ENCODE measurements around the gene CEACAM5. TPM values are rescaled to one million over a fixed set of nuclear protein-coding genes. Genes with fewer than 3 reads are reported as not detected.

The CEACAM5 gene
- total and polyA plus RNA-seq, 2 of the 4 experiments (the other 2 are of a cell fraction), result not detected

DNA sequence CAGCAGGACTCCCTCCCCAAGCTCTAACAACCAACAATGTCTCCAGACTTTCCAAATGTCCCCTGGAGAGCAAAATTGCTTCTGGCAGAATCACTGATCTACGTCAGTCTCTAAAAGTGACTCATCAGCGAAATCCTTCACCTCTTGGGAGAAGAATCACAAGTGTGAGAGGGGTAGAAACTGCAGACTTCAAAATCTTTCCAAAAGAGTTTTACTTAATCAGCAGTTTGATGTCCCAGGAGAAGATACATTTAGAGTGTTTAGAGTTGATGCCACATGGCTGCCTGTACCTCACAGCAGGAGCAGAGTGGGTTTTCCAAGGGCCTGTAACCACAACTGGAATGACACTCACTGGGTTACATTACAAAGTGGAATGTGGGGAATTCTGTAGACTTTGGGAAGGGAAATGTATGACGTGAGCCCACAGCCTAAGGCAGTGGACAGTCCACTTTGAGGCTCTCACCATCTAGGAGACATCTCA, 6.2 kb upstream of the CEACAM5 start:
- ChIA-PET CTCF (no interaction called here), POLR2A (ENCODE audit: unreplicated experiment) (no interaction called here)
- in situ Hi-C loops (cut with MboI; ENCODE audit: low sequenced_read_pairs), result no loop called here
- no peaks in the 10 kb centered on the region for H3K9me3 ChIP-seq (ENCODE audit: control insufficient read depth, insufficient read depth, low read length)
- no peaks in the 10 kb centered on the region for H3K79me1 ChIP-seq (ENCODE audit: low read depth in 1 of 2, low read length in 2 of 2)
- no peaks in the 10 kb centered on the region for H3K36me3 ChIP-seq (ENCODE audit: control insufficient read depth, insufficient read depth, low read length)
- H4K91ac ChIP-seq (ENCODE audit: insufficient read depth, low read depth, low read length), result no peak overlapping the region
- H4K8ac ChIP-seq (ENCODE audit: low read depth in 2 of 2, low read length in 2 of 2), result no peak overlapping the region
- H2BK20ac ChIP-seq (ENCODE audit: low read depth, low read length), result no peak overlapping the region
- H3K18ac ChIP-seq (ENCODE audit: low read depth, low read length), result no peak overlapping the region
- no peak overlapping the region for H2BK120ac ChIP-seq (ENCODE audit: low read depth, low read length)
- no peak overlapping the region for H2BK15ac ChIP-seq (ENCODE audit: low read depth, low read length)
- no peak overlapping the region for H3K23ac ChIP-seq (ENCODE audit: low read depth, low read length)
- H4K5ac ChIP-seq (ENCODE audit: low read depth, low read length), result no peak overlapping the region
- intact Hi-C loops (cut with micrococcal nuclease), result no loop called here
- H3K4me1 ChIP-seq (ENCODE audit: control insufficient read depth, insufficient read depth, low read length), result no peaks in the 10 kb centered on the region
- H2AK9ac ChIP-seq (replicated peaks; ENCODE audit: low read depth, low read length, poor library complexity), result no peak overlapping the region
- no TSS peak for BruUV-seq (replicated peaks)
- no peak overlapping the region for H2AFZ ChIP-seq (replicated peaks; ENCODE audit: low read length, poor library complexity)
- H4K20me1 ChIP-seq (ENCODE audit: insufficient read depth, low read length), result no peaks in the 10 kb centered on the region
- H3K14ac ChIP-seq (replicated peaks; ENCODE audit: low read depth, low read length), result no peak overlapping the region
- H3K27me3 ChIP-seq (ENCODE audit: control insufficient read depth, insufficient read depth, low read length), result no peaks in the 10 kb centered on the region
- ATAC-seq (ENCODE audit: low read depth) (no peak), DNase-seq (peak; percentile 33)
- dilution Hi-C loops (cut with HindIII; ENCODE audit: low sequenced_read_pairs, unreplicated experiment), result no loop called here
- no peak overlapping the region for H2BK5ac ChIP-seq (ENCODE audit: low read depth, low read length, poor library complexity, severe bottlenecking)
- TF ChIP-seq MAFK (IDR thresholded peaks at IDR 0.05; ENCODE audit: low read depth, low read length), result peak; percentile 83
- TF ChIP-seq, protein P1, sequence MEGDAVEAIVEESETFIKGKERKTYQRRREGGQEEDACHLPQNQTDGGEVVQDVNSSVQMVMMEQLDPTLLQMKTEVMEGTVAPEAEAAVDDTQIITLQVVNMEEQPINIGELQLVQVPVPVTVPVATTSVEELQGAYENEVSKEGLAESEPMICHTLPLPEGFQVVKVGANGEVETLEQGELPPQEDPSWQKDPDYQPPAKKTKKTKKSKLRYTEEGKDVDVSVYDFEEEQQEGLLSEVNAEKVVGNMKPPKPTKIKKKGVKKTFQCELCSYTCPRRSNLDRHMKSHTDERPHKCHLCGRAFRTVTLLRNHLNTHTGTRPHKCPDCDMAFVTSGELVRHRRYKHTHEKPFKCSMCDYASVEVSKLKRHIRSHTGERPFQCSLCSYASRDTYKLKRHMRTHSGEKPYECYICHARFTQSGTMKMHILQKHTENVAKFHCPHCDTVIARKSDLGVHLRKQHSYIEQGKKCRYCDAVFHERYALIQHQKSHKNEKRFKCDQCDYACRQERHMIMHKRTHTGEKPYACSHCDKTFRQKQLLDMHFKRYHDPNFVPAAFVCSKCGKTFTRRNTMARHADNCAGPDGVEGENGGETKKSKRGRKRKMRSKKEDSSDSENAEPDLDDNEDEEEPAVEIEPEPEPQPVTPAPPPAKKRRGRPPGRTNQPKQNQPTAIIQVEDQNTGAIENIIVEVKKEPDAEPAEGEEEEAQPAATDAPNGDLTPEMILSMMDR (conservative IDR thresholded peaks at IDR 0.05; ENCODE audit: low read depth, low read length), result no peak
- no peak overlapping the region for H2AK5ac ChIP-seq (ENCODE audit: low read depth, low read length)
- no peak overlapping the region for H3K27ac ChIP-seq (ENCODE audit: insufficient read depth, low read length)
- no peak overlapping the region for H3K9ac ChIP-seq (ENCODE audit: low read depth, low read length)
- no peak overlapping the region for H3K56ac ChIP-seq (ENCODE audit: extremely low read depth, insufficient read depth, low read length)
- no CpG with 5 or more reads among the region's 3 CpGs for WGBS, 2 experiments (ENCODE audit: extremely low coverage in 2 of 2, insufficient read length in 1 of 2)
- H3K4ac ChIP-seq (ENCODE audit: low read depth, low read length), result no peak overlapping the region
- no peak overlapping the region for H3K4me2 ChIP-seq (ENCODE audit: low read depth, low read length)
- H3K4me3 ChIP-seq (ENCODE audit: insufficient read depth, low read depth, low read length), result no peak overlapping the region
- H3K9me1 ChIP-seq (ENCODE audit: insufficient read depth, low read length), result no peaks in the 10 kb centered on the region

Measured in IMR-90 (cell line).